LNCaP clone FGC (cell line): Measurements from ENCODE around the gene RAB44.

Source experiments
- DNase-seq: peaks from one replicate; pipeline ENCODE4 v3.0.0-alpha.2; 2011; ENCODE audit warnings: low read depth
- H3K4me3 ChIP-seq: 2 replicates; pipeline ENCODE4 v1.5.1; 2011; ENCODE audit warnings: mild to moderate bottlenecking, low read depth, low read length, control low read depth
- CTCF ChIP-seq: IDR thresholded peaks from 2 replicates; pipeline ENCODE4 v1.5.1; 2012; ENCODE audit warnings: mild to moderate bottlenecking; ENCODE audit not compliant: control insufficient read depth, insufficient read depth; ENCODE audit errors: extremely low read depth

The RAB44 gene

GRCh38 chr6:36656441-36656840, 41.2 kb upstream of the RAB44 start:
- DNase-seq, result no peak
- no peak overlapping the region for H3K4me3 ChIP-seq
- no peak for TF ChIP-seq CTCF

- DNase-seq, result no peak
- no peak for TF ChIP-seq CTCF
- H3K4me3 ChIP-seq, result no peak overlapping the region
Observed at GRCh38 chr6:36657271-36657670, 40.4 kb upstream of the RAB44 start.

GRCh38 chr6:36657942-36658544, 39.6 kb upstream of the RAB44 start:
- DNase-seq, result no peak
- TF ChIP-seq CTCF, result no peak
- H3K4me3 ChIP-seq, result no peak overlapping the region

- DNase-seq, result no peak
- no peak for TF ChIP-seq CTCF
- H3K4me3 ChIP-seq, result no peak overlapping the region
Observed at GRCh38 chr6:36659271-36659670, 38.4 kb upstream of the RAB44 start.

- DNase-seq, result no peak
- H3K4me3 ChIP-seq, result no peak overlapping the region
- no peak for TF ChIP-seq CTCF
Observed at GRCh38 chr6:36660771-36661471, 36.7 kb upstream of the RAB44 start.

GRCh38 chr6:36662380-36662779, 35.2 kb upstream of the RAB44 start:
- no peak overlapping the region for H3K4me3 ChIP-seq
- DNase-seq, result no peak
- no peak for TF ChIP-seq CTCF

GRCh38 chr6:36662827-36663256, 34.8 kb upstream of the RAB44 start:
- no peak for TF ChIP-seq CTCF
- no peak overlapping the region for H3K4me3 ChIP-seq
- DNase-seq, result no peak
